NCI-H1092 (cell line): ENCODE data around the gene TMEM214.
A peak's percentile ranks its signal among the peaks of the same experiment; 100 is the strongest.

Experiments used
- DNase-seq: peaks from one replicate; lab custom pipeline; 2025; lab: John Stamatoyannopoulos, UW

TMEM214 gene

GRCh38 chr2:27040282-27040681 lies 7.5 kb downstream of the TMEM214 start:
- DNase-seq, result no peak

DNA sequence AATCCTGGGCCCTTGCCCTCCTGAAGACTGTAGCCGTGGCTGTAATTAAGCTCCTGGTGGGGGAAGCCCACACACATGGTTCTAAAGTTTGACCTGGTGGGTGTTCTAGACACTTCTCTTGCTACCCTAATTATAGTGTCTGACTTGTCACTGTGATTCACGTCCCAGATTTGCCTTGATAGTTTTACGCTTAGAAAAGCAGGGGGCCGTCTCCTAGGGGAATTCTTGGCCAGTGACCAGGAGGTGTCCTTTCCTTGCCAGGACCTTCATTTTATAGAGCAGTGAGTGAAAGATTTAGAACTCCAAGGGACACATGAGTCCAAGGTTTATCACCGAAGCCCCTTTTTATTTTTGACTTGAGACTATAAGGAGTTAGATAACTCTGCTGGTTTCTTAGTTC lies 9.0 kb downstream of the TMEM214 start:
- no peak for DNase-seq

DNA sequence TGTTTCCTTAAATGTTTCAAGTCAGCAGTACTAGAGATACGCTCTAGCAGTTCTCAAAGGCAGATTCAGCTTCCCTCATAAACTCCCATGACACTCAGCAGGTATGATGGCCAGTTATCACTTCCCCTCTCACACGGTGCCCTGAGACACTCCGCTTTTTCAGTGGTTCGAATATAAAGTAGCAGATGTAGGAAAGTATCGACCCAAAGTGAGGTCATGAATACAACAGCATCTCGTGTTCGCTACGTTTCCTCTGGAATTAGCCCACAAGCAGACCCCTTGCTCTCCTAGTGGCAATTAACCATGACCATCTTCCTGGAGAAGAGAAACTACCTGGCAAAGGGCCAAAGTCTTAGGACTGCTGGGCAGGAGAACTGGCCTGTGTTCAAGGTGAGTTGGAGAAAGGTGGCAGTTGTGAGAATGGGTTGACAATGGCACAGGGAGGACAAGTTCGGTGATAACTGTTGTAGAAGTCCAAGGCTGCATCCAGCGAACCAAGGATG lies 9.4 kb downstream of the TMEM214 start:
- DNase-seq, result no peak

- no peak for DNase-seq
Observed at GRCh38 chr2:27042985-27043634, 10.3 kb downstream of the TMEM214 start.

DNA sequence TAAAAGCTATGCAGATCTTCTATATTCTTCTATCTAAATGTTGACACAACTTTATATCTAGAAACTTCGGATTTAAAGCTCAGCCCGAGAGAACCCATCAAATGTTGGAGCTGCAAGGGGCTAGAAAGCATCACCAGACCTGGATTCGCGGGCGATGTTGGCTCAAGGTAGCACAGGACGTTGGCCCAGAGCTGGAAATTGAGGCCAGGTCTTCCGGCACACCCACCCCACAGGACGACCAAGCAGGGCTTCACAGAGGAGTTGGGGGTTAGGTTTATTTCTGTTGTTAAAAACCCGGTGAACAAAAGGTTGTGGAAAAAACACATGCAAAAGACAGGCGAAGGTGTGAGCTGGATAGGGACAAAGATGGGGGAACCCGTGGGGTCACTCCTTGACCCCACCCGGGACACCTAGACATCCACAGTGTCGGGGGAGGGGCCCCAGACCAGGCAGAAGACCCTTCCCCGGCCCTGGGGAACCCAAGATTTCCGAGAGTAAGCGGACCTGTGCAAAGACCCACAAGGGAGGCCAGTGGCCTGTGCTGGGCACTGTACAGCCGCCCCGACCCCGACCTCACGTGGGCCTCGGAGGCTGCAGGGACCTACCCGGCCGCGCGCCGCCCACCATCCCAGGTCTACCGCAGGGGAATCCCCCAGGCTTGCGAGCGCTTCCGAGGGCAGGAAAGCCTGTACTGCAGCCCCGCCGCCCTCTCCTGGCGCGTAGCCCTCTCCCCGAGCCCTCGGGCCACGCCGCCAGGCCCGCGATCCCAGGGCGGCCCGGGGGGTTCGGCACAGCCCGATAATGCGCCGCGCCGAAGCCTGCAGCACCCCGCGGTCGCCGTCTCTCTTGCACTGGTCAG lies 16.9 kb downstream of the TMEM214 start:
- no peak for DNase-seq

- peak; percentile 83 for DNase-seq
Observed at GRCh38 chr2:27050281-27050995, 17.7 kb downstream of the TMEM214 start.

- DNase-seq, result peak; percentile 84
Observed at GRCh38 chr2:27050996-27051901, 18.5 kb downstream of the TMEM214 start, which contains the start of gene AGBL5. AGBL5 (plus strand) TSS chr2:27051668; CDS start chr2:27052959, 1,291 bp downstream.

DNA sequence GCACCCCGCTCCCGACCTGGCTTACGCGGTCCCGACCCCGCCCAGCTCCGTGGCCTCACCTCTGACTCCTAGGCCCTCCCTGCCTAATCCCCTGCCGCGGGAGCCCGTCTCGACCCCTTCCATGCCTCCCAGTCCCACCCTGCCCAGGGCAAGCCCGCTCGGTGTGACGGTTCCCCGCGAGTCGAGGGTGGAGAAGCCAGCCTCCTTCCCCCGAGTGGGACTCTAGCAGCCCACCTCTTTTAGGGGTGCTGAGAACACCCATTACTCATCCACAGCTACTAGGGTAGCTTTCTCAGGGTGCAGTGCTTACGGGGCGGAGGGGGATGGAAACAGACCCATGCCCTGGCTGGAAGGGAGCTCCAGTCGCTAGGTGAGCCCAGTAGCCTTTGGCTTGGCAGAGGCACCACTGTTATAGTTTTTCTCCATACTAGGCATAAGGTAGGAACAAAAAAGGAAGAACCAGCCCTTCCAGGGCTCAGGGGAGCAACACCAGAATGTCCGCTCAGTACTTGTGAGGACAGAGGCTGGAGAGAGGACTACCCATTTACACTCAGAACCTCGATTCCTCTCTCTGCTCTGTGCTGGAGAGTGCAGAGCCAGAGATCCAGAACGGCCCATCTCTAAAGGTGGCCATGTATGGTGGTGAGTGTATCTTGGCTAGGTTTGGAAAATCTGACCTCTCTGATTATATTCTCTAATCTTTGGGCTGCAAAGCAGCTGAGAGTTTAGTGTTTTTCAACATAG lies 19.3 kb downstream of the TMEM214 start:
- DNase-seq, result no peak

GRCh38 chr2:27053321-27053720 lies 20.6 kb downstream of the TMEM214 start:
- DNase-seq, result no peak

DNA sequence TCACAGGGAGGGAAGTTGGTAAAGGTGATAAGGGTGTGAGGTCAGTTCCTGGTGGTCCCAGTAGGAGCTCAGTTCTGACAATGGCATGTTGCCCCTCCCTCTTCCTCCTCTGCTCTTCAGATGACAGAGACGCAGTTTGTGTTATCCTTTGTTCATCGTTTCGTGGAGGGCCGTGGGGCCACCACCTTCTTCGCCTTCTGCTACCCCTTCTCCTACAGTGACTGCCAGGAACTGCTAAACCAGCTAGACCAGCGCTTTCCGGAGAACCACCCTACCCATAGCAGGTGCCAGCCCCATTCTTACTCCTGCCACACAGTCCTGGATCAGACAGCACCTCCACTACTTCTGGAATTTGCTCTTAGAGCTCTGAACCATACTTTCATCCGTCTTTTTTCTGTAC lies 21.0 kb downstream of the TMEM214 start:
- no peak for DNase-seq

GRCh38 chr2:27054721-27055120 lies 22.0 kb downstream of the TMEM214 start:
- DNase-seq, result no peak

DNA sequence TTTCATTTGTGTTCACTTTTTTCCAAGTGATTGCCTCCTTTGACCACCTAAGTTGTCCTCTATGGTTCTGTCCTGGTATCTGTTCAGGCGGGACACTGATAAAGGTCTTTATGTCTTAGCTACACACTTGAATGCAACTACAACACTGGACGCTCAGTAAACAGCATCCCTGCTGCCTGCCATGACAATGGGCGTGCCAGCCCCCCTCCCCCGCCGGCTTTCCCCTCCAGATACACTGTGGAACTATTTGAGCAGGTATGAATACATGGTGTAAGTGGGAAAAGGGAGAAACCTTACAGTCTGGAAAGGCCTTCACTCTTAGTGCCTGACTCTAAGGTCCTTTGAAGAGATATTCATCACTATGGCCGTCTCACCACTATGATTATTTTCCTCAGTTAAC lies 24.4 kb downstream of the TMEM214 start:
- DNase-seq, result no peak

DNA sequence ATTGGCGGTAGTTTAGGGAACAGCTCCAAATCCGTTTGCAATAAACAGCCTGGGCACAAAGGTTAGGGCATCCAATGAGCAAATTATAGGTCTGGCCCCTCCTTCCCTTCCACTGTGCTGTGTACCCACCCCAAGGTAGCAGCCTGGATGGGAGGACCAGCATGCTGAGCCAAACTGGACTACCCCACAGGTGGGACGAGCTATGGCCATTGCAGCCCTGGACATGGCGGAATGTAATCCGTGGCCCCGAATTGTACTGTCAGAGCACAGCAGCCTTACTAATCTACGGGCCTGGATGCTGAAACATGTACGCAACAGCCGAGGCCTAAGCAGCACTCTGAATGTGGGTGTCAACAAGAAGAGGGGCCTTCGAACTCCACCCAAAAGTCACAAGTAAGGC lies 25.4 kb downstream of the TMEM214 start:
- no peak for DNase-seq

- DNase-seq, result no peak
Observed at GRCh38 chr2:27059141-27059820, 26.5 kb downstream of the TMEM214 start.

DNA sequence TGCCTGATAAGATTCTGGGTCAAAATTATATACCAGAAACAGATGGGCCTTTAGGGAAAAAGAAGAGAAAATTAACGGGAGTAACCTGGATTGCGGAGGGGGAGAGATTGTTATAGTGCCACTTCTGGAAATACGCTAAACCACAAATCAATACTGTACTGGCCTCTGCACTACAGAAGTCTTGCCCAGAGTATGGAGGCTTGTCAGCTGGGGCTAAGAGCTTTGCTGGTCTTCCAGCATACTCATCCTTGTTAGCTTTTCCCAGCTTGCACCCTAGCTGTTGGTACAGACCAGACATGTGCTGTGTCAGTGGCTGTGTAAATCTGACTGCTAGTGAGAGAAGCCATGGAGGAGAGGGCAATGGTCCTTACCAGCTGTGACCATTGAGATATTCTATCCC lies 27.6 kb downstream of the TMEM214 start:
- DNase-seq, result no peak

- no peak for DNase-seq
Observed at GRCh38 chr2:27065128-27065527, 32.4 kb downstream of the TMEM214 start.

- DNase-seq, result no peak
Observed at GRCh38 chr2:27067385-27067784, 34.6 kb downstream of the TMEM214 start.

DNA sequence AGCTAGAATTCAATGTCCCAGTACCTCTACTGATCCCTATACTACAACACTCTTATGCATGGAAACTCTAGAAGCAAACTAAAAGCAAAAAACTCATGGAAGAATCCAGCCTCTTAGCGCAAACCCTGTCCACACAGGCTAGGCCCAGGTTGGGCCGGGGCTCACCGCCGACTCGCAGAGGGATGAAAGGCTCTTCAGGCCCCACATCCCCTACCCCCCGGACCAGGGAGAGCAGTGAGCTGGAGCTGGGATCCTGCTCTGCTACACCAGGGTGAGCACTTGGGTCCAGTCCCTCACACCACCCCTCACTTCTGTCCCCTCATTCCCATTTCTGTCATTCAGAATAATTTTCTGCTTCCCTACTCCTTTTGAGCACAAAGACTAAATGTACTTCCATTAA lies 36.7 kb downstream of the TMEM214 start:
- DNase-seq, result no peak

DNA sequence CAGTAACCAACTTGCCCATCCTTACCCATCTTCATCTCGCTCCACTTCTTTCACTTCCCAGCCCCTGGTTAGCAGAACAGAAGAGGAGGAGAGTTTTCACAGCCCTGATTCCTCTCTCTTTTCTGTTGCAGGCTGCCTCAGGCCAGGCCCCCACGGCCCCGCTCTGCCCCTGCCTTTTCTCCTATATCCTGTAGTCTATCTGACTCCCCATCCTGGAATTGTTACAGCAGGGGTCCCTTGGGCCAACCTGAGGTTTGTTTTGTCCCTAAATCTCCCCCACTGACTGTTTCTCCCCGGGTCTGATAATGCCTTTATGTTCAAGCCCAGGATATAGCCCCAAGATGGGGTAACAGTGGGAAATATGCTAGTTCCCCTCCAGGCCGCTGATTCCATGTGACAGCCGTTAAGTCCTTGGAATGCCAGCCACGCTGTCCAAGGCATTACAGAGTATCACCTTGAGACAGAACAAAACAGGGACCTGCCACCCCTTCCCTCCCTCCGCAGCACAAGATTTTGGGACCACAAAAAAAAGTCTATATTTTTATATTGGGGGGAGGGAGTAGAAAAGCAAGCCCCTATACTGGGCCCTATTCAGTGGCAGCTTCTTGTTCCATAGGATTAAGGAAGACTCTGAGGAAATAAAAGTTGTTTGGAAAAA lies 37.3 kb downstream of the TMEM214 start:
- no peak for DNase-seq
